GM18868 (cell line): ENCODE results near the gene GRID1.

Experiments
- ATAC-seq: cut with Tn5 transposase; IDR thresholded peaks from one replicate; pipeline ENCODE4 v1.9.1; 2021; ENCODE audit warnings: mild to moderate bottlenecking, moderate library complexity; ENCODE audit not compliant: unreplicated experiment

Gene GRID1

GRCh38 chr10:86073199-86073977 lies 293.2 kb downstream of the GRID1 start:
- no peak for ATAC-seq

- ATAC-seq, result no peak
These were observed 294.2 kb downstream of the GRID1 start for GRCh38 chr10:86072413-86072812.

DNA sequence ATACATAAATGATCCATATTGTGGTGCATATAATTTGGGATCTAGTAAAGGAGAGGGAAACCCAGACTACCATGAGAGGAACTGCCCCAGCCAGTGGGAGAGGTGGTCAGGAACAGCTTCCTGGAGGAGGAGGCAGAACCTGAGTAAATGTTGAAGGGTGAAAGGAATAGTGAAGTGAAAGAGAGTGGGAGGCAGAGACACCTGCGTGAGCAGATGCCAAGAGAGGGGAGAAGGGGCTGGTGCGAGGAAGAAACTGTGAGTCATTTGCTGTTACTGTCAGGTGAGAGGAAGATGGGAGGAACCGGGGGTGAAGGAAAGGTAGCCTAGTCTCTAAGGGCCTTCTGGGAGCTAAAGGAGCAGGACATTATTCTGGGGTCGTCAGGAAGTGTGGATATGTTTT lies 294.8 kb downstream of the GRID1 start:
- ATAC-seq, result peak; percentile 63

GRCh38 chr10:86071145-86071544 lies 295.4 kb downstream of the GRID1 start:
- no peak for ATAC-seq

- ATAC-seq, result no peak
These were observed 296.3 kb downstream of the GRID1 start for GRCh38 chr10:86070278-86070677.

DNA sequence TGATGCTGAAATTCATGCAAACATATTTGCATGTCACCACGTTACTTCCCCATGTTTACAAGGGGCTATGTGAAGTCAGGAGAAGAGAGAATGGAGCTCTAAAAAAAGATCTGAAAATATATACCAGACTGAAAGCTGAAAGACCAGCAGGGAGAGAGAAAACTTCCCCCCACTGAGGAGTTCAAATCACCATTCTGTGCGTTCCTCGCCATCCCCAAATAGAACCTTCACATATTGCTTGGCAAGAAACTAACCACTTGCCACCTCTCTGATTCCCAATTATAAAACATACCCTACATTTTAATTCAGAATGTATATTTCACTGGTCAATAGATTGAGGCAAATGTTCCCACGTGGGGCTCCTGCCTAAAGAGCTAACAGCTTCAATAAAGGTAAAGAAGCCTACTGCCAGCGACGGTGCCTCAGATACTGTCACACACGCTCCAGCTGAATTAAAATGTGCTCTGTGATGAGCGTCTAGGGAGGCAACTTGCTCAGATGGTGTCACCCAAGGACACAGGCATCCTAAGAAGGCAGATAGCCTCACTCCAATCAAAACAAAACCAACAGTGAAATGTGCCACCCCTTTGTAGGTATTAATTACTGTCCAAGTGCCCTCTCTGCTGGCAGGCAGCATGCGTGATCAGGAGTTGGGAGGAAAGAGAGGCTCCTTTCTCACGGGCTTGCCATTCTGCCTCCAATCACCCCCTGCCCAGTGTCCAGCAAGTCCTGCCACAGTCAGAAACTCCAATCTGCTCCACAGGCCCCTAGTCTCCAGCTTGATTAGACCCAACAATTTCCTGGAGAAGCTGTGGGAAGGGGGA lies 298.2 kb downstream of the GRID1 start:
- no peak for ATAC-seq

DNA sequence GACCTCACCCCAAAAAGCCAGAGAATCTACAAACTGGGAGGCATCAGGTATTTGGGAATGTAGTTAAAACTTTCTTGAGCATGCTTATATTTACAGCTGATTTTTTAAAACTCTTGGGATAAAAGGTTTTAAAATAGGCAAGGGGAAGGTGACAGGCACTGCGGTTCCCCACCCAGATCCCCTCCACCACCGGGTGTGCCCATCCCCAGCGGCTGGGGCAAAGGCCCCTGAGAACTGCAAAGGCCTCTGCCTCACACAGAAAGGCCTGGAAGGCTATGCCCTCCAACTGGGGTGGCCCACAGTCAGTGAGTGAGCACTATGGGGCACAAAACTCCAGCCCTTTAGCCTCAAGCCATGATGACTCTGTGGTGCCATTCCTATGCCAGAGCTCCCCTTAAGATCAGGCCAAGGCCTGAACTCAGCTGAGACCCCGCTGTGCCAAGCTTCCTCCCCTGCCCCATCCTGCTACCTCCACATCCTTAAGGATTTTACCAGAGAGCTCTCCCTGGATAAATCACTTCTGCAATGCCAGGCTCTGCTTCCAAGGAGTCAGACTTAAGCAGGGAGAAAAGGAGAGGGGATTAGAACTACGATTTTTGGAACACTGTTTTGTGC lies 299.1 kb downstream of the GRID1 start:
- ATAC-seq, result no peak

- no peak for ATAC-seq
These were observed 299.9 kb downstream of the GRID1 start for GRCh38 chr10:86066696-86067095.

DNA sequence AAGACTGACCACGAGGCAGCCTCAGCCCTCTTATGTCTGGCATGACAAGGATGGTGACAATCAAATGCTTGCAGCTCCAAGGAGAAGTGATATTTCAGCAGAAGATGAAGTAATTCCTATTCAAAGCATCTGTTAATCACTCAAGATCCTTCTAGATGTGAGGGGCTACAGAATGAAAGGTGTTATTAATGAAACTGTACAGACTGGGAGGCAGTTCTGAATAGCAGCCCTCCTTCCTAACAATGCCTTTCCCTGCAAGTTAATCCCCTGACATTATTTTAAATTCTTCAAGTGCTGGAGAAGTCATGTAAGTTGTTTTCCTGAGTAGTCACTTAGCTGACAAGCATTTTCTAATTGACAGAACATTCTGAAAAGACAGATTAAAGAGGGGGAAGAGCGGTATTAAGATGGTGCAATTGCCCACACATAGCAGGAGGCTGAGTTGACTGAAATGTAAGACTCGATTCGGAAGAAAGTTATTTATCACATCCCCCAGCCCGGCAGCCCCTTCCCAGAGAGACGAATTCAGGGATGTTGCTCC lies 300.8 kb downstream of the GRID1 start:
- no peak for ATAC-seq

GRCh38 chr10:86064931-86065662 lies 301.5 kb downstream of the GRID1 start:
- ATAC-seq, result no peak

DNA sequence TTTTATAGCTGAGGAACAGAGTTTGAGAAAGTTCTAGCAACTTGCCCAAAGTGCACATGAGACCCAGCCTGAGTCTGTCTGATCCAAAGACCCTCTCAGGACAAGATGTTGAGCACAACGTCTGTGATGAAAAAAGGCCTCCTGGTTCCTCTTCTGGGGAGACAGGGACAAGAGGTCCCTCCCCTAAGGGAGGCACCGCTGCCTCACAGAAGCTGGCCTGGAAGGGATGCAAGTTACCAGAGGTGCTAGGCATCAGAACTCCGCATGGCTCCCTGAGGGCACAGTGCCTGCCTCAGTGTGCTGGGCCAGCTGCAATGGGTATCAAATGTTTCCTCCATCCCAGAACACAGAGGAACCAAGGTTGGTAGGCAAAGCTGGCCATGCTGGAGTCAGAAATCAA lies 302.4 kb downstream of the GRID1 start:
- ATAC-seq, result no peak

DNA sequence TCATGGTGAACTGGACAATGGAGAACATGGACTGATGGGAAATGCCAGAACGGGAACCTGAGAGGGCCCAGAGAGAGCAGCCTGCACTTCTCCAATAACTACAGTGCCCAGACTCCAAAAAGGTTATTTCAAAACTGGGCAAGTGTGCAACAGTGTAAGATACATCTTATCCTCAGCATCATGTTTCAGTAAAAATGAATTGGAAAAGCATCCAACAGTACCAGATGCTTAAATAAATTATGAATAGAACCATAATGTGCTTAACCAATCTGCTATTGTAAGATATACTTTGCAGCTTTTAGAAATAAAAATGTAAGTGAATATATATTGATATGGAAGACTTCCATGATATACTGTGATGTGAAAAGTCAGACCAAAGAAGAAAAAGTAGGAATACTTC lies 303.3 kb downstream of the GRID1 start:
- no peak for ATAC-seq

DNA sequence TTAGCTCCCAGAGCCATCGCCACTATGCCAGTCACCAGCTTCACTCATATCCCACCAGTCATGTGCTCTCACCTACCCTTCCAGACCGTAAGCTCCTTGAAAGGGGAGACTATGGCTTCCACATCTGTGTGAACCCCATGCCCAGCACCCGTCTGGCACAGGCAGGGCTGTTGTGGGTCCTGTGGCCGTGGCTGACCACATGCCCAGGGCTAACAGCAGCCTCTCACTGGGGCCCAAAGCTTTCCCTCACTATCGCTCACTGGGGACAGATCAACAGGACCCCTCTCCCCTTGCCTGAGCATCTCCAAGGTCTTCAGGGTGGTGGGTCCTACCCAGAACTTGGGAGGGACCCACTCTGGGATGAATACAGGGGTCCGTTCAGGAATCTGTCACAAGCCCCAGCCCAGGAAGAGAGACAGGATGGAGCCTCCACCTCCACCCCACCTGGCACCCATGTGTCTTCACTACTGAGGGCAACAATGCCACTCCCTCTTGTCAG lies 303.9 kb downstream of the GRID1 start:
- ATAC-seq, result no peak

- no peak for ATAC-seq
These were observed 304.4 kb downstream of the GRID1 start for GRCh38 chr10:86062198-86062550.

DNA sequence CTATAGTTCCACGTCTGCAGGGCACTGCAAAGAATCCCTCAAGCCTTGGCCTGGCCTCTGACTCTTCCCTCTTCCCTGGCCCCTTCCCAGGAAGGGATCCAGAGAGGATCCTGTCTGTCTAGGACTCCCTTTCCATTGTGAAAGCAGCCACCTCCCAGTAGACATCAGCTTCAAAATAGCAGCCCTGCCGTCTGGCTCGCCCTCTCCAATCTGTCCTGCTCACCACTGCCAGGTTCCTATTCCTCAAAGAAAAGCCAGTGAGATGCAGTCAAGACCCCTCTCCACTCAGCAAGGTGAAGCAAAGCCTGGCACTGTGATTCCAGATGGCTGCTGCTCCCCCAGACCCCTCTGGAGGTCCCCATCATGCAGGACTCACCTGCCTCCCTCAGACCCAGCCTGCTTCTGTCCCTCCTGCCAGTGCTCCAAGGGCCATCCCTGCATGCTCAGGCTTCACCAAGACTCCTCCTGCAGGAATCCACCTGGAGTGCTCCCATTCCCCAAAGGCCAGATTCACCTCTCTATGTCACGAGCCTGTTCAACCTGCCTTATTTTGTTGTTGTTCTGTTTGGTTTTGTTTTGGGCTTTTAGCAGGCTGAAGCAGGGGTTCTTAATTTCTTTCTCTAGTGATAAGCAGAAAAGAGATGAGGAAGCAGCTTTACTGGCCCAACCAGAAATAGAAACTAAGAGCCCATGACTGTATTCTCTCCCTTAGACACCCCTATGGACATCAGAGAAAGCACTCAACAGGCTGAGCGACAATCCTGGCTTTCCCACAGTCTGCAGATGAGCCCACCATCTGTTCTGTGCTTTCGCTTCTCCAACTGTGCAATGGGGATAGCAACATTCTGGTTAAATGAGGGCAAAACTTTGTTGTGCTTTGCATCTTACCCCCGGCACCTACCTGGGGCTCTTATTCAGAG lies 305.1 kb downstream of the GRID1 start:
- no peak for ATAC-seq

GRCh38 chr10:86060386-86061277 lies 306.0 kb downstream of the GRID1 start:
- ATAC-seq, result no peak

GRCh38 chr10:86059892-86060291 lies 306.7 kb downstream of the GRID1 start:
- no peak for ATAC-seq

- no peak for ATAC-seq
These were observed 307.6 kb downstream of the GRID1 start for GRCh38 chr10:86058964-86059363.

DNA sequence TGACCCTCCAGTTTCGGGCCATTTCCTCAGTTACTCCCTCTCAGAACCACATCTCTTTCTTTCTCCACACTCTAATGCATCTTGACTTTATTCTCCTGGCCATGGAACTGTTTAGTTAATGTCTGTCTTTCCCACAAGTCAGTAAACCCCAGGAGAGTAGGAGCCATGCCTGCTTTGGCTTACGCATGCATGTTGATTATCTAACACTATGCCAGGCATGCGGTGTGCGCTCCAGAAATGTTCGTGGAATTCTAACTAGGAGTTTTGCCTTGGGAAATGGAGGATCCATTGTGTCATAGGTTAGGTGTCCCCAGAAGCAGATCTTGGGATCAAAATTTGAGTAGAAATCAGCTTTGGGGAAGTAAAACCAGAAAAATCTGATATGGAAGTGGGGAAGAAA lies 308.9 kb downstream of the GRID1 start:
- ATAC-seq, result no peak
